Breast epithelium (tissue), 4 donors: ENCODE data around the gene GPC6. TPM values are rescaled to one million over a fixed set of nuclear protein-coding genes. Genes with fewer than 3 reads are reported as not detected.

ENCODE experiments used
- DNase-seq, 2 donors: peaks; one replicate each; pipeline ENCODE4 v3.0.0-alpha.2; 2019; ENCODE audit warnings: low spot score in 2 of 2
- H3K27ac ChIP-seq, 2 donors: fragments of 200-600 bp; sonication (generic) in 1 of 2; one replicate each; pipeline ENCODE4 v1.5.1; 2016 to 2019; ENCODE audit warnings: mild to moderate bottlenecking in 1 of 2
- H3K27me3 ChIP-seq, 2 donors: fragments of 200-600 bp; sonication (generic) in 1 of 2; one replicate each; pipeline versions ENCODE4 v1.5.1 to v1.6.0; 2017 to 2019; ENCODE audit warnings: control low read depth in 1 of 2, mild to moderate bottlenecking in 1 of 2
- H3K36me3 ChIP-seq: fragments of 200-600 bp; one replicate; pipeline ENCODE4 v1.5.1; 2019
- H3K4me1 ChIP-seq, 2 donors: fragments of 200-600 bp; sonication (generic); one replicate each; pipeline ENCODE4 v1.5.1; 2016 to 2019; ENCODE audit warnings: control low read depth in 1 of 2
- H3K4me3 ChIP-seq, 3 donors: fragments of 200-600 bp; sonication (generic); 1 replicate in 2 of 3; 2 replicates in 1 of 3; pipeline ENCODE4 v1.5.1; 2016 to 2019; ENCODE audit warnings: mild to moderate bottlenecking in 3 of 3, moderate library complexity in 2 of 3
- H3K9me3 ChIP-seq, 2 donors: fragments of 200-600 bp; sonication (generic) in 1 of 2; one replicate each; pipeline ENCODE4 v1.5.1; 2016 to 2019; ENCODE audit warnings: control low read depth in 1 of 2
- POLR2A ChIP-seq: fragments of 450-650 bp; IDR thresholded peaks from one replicate; pipeline ENCODE4 v1.6.1; 2016; ENCODE audit warnings: antibody characterized with exemption, mild to moderate bottlenecking, moderate library complexity
- POLR2AphosphoS5 ChIP-seq, 3 donors: sonication (generic); formaldehyde crosslinking; IDR thresholded peaks; one replicate each; pipeline ENCODE4 v1.6.1; 2017; ENCODE audit warnings: antibody characterized with exemption in 3 of 3
- intact Hi-C: fragments of 100-400 bp; cut with DNase I; formaldehyde crosslinking; loops from one replicate; pipeline ENCODE4 v1.15.1; 2023; ENCODE audit warnings: low total_unique reads
- total RNA-seq, 3 donors: library from RNA; depleted of rRNA; stranded (reverse); fragments of >200 nt; gene quantifications; one replicate each; pipeline ENCODE4 v1.1.0, GENCODE V29; 2016
- TF ChIP-seq, protein P1 (sequence below), 3 donors: fragments of 450-650 bp; IDR thresholded peaks; one replicate each; pipeline ENCODE4 v1.5.1; 2016 to 2017; ENCODE audit warnings: antibody characterized with exemption in 3 of 3, mild to moderate bottlenecking in 3 of 3, moderate library complexity in 3 of 3

GPC6 gene
- total RNA-seq, 3 donors from 2014 or later: 3.5 to 44.0 (median 4.9) TPM

DNA sequence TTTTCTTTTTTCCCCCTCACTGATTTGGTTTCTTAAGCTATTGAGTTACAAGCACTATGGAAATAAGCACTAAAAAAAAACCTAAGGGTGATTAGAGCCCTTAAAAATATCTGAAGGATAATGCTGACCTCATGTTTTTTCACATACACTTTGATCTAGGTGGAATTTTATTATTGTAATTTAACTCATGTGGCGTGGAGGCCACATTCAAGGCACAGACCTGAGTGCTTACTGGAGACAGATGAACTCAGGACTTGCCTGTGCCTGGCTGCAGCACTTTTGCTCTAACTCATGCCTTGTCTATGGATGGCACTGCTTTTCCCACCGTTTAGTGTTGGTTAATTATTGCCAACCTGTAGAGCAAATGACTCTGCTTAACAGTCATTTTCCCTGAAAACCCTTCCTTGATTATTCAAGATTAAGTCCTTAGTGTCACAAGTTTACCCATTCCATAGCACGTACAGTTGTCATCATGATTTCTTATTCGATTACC, 541.4 kb downstream of the GPC6 start:
- H3K4me1 ChIP-seq: no peaks in the 10 kb centered on the region
- TF ChIP-seq, protein P1, sequence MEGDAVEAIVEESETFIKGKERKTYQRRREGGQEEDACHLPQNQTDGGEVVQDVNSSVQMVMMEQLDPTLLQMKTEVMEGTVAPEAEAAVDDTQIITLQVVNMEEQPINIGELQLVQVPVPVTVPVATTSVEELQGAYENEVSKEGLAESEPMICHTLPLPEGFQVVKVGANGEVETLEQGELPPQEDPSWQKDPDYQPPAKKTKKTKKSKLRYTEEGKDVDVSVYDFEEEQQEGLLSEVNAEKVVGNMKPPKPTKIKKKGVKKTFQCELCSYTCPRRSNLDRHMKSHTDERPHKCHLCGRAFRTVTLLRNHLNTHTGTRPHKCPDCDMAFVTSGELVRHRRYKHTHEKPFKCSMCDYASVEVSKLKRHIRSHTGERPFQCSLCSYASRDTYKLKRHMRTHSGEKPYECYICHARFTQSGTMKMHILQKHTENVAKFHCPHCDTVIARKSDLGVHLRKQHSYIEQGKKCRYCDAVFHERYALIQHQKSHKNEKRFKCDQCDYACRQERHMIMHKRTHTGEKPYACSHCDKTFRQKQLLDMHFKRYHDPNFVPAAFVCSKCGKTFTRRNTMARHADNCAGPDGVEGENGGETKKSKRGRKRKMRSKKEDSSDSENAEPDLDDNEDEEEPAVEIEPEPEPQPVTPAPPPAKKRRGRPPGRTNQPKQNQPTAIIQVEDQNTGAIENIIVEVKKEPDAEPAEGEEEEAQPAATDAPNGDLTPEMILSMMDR (IDR thresholded peaks at IDR 0.05): no peak
- H3K27ac ChIP-seq: no peak overlapping the region
- no peaks in the 10 kb centered on the region for H3K36me3 ChIP-seq
- no peak for DNase-seq
- H3K27me3 ChIP-seq: no peaks in the 10 kb centered on the region
- intact Hi-C loops: no loop called here
- no peak overlapping the region for H3K4me3 ChIP-seq
- H3K9me3 ChIP-seq: no peaks in the 10 kb centered on the region

DNA sequence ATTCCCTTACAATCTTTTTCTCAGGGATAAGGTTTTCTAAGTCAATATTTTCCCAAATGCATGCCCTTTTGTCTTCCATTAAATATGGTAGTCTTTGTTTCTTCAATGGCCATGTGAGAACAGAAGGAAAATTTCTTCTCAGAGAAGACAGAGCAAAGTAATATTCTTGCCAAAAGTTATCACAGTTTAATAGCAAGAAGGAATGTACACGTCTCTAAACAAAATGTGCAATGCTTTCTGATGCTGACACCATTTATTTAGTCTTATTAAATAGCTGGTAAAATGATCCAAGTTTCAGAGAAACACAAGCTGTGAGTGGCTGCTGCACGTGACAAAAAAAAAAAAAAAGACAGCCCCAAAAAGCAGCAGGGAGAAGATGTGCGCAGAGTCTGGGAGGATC, 542.5 kb downstream of the GPC6 start:
- Histone ChIP-seq H3K27ac (no peak overlapping the region), H3K27me3 (no peaks in the 10 kb centered on the region), H3K4me3 (no peak overlapping the region), H3K9me3 (no peaks in the 10 kb centered on the region), H3K36me3 (no peaks in the 10 kb centered on the region), H3K4me1 (no peaks in the 10 kb centered on the region)
- intact Hi-C loops: no loop called here
- no peak for DNase-seq
- TF ChIP-seq, protein P1 (IDR thresholded peaks at IDR 0.05): no peak
- no peak for TF ChIP-seq POLR2A
- TF ChIP-seq POLR2AphosphoS5 (IDR thresholded peaks at IDR 0.05): no peak

DNA sequence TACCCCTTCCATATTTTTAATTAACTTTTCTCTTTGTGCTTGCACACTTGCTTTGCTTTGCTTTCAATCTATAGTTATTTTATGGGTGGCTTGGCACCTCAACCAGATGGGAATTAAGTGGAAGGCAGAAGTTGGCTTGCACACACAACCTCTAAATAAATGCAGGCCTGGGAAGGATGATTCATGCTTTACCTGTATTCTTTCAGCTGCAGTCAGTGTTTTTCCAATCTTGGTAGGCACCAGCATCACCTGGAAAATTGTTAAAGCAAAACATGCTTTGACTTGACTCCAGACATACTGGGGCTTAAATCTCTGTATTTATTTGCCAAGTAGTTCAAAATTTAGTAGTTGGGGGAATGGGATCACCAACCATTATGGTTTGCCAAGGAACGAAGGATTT, 543.0 kb downstream of the GPC6 start:
- intact Hi-C loops: no loop called here
- H3K4me1 ChIP-seq: no peaks in the 10 kb centered on the region
- no peak for DNase-seq
- H3K27me3 ChIP-seq: no peaks in the 10 kb centered on the region
- H3K36me3 ChIP-seq: no peaks in the 10 kb centered on the region
- no peak overlapping the region for H3K27ac ChIP-seq
- TF ChIP-seq POLR2AphosphoS5 (IDR thresholded peaks at IDR 0.05) (no peak), POLR2A (no peak)
- TF ChIP-seq, protein P1 (IDR thresholded peaks at IDR 0.05): no peak
- no peak overlapping the region for H3K4me3 ChIP-seq
- no peaks in the 10 kb centered on the region for H3K9me3 ChIP-seq

DNA sequence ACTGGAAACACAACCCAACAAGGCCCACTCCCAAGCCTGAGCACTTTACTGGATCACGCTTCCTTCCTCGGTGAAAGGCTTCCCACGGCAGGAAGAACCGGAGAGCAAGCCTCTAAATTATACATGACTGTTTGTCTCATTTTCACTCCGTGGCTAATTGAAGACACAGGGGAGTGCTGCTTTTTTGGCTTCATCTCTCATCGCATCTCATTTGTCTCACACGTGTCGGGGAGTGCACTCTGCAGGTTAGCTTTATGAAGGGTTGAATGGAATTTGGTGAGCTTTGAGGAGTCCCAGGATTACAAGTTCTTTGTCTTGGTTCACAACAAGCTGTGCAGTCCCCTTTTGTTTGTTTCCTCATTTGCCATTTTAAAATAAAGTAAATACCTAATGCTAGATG, 544.6 kb downstream of the GPC6 start:
- H3K27ac ChIP-seq: no peak overlapping the region
- intact Hi-C loops: no loop called here
- no peaks in the 10 kb centered on the region for H3K9me3 ChIP-seq
- no peak overlapping the region for H3K4me3 ChIP-seq
- H3K27me3 ChIP-seq: no peaks in the 10 kb centered on the region
- TF ChIP-seq, protein P1 (IDR thresholded peaks at IDR 0.05): no peak
- TF ChIP-seq POLR2AphosphoS5 (IDR thresholded peaks at IDR 0.05): no peak
- no peak for TF ChIP-seq POLR2A
- H3K4me1 ChIP-seq: no peaks in the 10 kb centered on the region
- DNase-seq: no peak
- H3K36me3 ChIP-seq: no peaks in the 10 kb centered on the region

DNA sequence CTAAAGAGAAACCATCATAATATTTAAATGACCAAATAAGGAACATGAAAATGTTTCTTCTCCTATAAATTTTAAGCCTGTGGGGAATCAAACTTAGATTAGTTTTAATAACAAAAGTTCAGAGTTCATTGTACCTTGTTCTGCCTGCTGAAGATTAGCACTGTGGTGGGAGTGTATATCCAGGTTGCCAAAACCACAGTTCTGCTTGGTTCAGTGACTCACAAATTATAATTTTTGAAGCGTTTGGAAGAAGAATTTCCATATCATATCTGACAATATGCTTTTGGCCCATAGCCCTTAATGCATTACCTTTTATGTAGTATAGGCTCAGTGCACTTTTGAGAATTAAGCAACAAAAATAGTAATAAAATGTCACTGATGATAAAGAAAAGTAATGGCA, 545.2 kb downstream of the GPC6 start:
- TF ChIP-seq POLR2A (no peak), POLR2AphosphoS5 (IDR thresholded peaks at IDR 0.05) (no peak)
- TF ChIP-seq, protein P1 (IDR thresholded peaks at IDR 0.05): no peak
- DNase-seq: no peak
- H3K9me3 ChIP-seq: no peaks in the 10 kb centered on the region
- H3K4me1 ChIP-seq: no peaks in the 10 kb centered on the region
- H3K4me3 ChIP-seq: no peak overlapping the region
- intact Hi-C loops: no loop called here
- no peaks in the 10 kb centered on the region for H3K27me3 ChIP-seq
- no peaks in the 10 kb centered on the region for H3K36me3 ChIP-seq
- no peak overlapping the region for H3K27ac ChIP-seq
